SK-MEL-5 (cell line): Measurements from ENCODE around the gene OSTC. TPM values are rescaled to one million over a fixed set of nuclear protein-coding genes. Genes with fewer than 3 reads are reported as not detected.
A peak's percentile ranks its signal among the peaks of the same experiment; 100 is the strongest.
"Not testable (repeated sequence)": the region's sequence is repeated elsewhere in the genome, so short reads cannot be mapped to it uniquely, and the experiment has no call there.

Source experiments
- DNase-seq: peaks from one replicate; pipeline ENCODE4 v3.0.0-alpha.2; 2016; ENCODE audit warnings: low read depth, low spot score
- in situ Hi-C: cut with HindIII; loops from 2 replicates; pipeline ENCODE4 v1.10.0; 2016; ENCODE audit warnings: low sequenced_read_pairs, high pct_unique_total_duplicates, low pct_unique_long_range_greater_than_20kb
- small RNA-seq, 2 experiments: library from RNA; depleted of rRNA; stranded (forward); fragments of <200 nt; gene quantifications; one replicate each; pipeline ENCODE3, GENCODE V24; 2014
- total RNA-seq: library from RNA; depleted of rRNA; stranded (reverse); fragments of >200 nt; shearing (Covaris generic); gene quantifications from 2 replicates; pipeline ENCODE4 v1.2.3, GENCODE V29; 2014; rRNA removed

OSTC gene
- total RNA-seq, 1 experiment from 2014 or later: 163 TPM

DNA sequence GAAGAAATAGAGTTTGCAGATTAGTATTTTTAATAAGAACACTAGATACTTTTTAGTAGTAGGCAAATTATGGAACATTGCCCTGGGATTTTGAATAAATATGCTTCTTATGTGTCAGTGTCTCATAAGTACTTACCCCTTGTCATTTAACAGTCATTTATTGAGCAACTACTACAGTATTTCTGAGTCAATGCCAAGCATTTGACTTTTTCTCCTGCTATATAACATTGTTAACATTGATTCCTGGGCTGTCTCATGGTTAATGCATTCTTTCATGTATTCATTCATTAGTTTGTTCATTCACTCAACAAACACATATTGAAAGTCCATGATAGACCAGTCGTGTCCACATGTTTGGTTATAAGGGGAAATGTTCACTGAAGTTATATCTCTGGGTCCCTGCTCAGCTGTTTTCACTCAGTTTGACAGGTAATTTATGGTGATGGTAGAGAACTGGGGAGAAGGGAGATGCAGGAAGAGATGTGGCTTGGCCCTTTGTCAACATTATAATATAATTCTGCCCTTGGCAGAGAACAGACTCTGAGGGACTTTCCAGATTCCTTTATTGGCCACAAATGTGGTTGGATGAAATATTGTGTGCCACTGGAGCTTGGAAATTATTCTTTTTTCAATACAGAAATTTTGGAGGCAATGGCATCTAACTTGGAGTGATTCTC, 49.8 kb downstream of the OSTC start:
- DNase-seq: no peak
- in situ Hi-C loops: no loop called here

DNA sequence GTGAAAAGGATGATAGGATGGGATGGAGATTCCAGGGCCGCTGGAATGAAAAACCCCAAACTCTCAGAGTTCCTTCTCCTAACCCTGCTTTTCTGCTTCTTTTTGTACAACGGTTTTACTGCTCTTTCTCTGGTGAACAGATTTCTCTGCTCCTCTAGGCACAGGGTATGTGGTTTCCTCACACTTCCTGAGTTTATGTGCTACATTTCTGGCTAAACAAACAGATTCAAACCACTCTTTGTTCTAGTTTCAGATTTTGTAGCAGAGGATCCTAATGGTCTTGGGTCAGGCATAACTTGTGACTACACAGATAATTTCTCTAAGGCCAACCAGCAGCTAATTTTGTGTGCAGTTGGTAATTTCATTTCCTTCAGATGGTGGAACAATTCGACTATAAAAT, 52.6 kb downstream of the OSTC start:
- in situ Hi-C loops: no loop called here
- peak; percentile 66 for DNase-seq

- DNase-seq: no peak
- in situ Hi-C loops: no loop called here
Observed at GRCh38 chr4:108703370-108703769, 53.0 kb downstream of the OSTC start.

GRCh38 chr4:108703966-108704365, 53.6 kb downstream of the OSTC start:
- in situ Hi-C loops: no loop called here
- DNase-seq: no peak

DNA sequence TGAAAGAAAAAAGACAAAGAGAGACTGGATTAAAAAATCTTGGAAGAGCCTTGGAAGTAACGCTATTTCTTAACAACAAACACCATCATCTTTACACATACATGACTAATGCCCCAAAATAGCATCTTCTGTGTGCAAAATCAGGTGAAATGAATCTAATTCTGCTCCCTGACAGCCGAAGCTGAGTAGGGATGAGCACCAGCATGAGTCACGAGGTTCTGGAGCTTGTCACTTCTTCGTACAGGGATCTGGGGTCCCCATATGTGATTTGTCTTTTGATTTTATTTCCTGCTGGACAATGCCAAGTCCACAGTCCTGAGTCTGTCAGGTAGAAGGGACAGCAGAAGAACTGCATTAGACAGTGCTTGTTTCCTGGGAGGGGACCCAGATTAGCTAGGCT, 55.9 kb downstream of the OSTC start:
- in situ Hi-C loops: no loop called here
- DNase-seq: no peak

- DNase-seq: no peak
- in situ Hi-C loops: no loop called here
Observed at GRCh38 chr4:108709234-108709633, 58.8 kb downstream of the OSTC start.

DNA sequence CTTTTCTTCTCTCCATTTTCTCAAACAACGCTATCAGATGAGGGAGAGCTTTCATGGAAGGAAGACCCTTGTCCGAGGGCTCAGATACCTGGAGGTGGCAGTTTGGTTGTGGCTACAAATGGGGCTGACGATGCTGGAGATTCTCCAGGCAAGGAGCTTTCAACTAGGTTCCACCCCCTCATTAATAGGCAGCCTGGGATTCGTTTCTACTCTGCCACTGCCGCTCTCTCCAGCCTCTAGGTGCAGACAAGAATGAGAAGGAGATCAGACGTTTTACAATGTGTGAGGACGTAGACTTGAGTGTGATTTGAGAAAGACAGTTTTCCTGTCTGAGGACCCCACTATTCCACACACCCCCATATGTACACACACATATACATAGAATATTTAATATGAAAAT, 59.3 kb downstream of the OSTC start:
- in situ Hi-C loops: no loop called here
- no peak for DNase-seq

DNA sequence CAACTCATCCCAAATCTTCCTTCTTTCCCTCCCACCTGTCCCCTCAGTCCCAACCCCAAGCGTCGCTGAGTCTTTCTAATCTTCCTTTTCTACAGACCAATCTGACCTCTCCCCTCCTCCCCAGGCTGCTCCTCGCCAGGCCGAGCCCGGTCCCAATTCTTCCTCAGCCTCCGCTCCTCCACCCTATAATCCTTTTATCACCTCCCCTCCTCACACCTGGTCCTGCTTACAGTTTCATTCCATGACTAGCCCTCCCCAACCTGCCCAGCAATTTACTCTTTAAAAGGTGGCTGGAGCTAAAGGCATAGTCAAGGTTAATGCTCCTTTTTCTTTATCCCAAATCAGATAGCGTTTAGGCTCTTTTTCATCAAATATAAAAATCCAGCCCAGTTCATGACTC, 60.2 kb downstream of the OSTC start:
- DNase-seq, in situ Hi-C loops: not testable (repeated sequence)

DNA sequence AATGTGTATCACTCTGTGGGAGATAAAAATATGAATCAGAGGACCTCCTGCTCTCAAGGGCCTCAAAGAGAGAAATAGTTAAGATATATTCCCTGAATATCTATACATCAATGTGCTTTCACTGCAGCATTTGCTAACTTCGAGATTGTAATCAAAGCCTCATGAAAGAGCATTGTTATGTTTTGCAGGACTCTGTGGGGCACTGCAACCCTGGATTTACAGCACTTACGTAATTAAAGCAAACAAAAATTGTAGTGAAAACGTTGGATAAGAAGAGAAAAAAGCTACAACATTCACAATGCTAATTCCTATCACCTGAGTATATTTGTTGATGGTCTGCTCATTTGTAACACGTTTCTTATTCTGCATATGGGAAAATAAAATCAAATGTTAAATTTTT, 64.5 kb downstream of the OSTC start:
- in situ Hi-C loops: no loop called here
- no peak for DNase-seq

DNA sequence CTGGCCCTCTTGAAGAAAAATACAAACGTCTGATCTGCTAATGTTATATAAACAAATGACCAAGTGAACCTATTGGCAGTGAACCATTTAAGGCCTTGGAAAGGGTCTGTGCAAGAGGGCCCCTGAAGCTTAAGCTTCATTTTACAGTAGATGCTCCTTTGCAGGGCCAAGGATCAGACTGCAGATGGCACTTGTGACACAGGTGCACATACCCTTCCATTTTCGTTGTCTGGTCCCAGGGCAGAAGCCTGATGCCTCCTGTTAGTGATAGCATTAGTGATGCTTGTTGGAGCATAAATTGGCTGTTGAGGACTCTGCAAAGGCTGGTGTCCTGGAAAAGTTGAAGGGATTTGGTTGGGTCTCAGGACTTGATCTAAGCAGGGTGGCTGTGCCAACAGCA, 65.9 kb downstream of the OSTC start:
- in situ Hi-C loops: no loop called here
- no peak for DNase-seq

- DNase-seq: no peak
- in situ Hi-C loops: no loop called here
Observed at GRCh38 chr4:108717386-108717785, 67.0 kb downstream of the OSTC start.

Small RNAs within 50 kb of the gene (small RNA-seq; reads per million reads assigned to genes)
- gene RNU6-431P: 0 reads per million in 2 experiments

Other genes with a start within 250 kb of the OSTC start
- 1,528 and 1,580 TPM in 2 replicates for gene RPL34, start 30.0 kb upstream of the OSTC start, total RNA-seq
- gene ETNPPL, start 112.5 kb downstream of the OSTC start, total RNA-seq: 1.6 and 1.7 TPM in 2 replicates